Measurements from ENCODE around the gene RECQL5.
"Not testable (repeated sequence)": the region's sequence is repeated elsewhere in the genome, so short reads cannot be mapped to it uniquely, and the experiment has no call there.

RECQL5 gene

GRCh38 chr17:75646638-75646992 lies 20.3 kb downstream of the RECQL5 start:
- DNase-seq = no peak

- no peak for DNase-seq
These were observed 20.9 kb downstream of the RECQL5 start for GRCh38 chr17:75645889-75646637.

GRCh38 chr17:75645501-75645888 lies 21.5 kb downstream of the RECQL5 start:
- DNase-seq = peak; percentile 63

GRCh38 chr17:75643643-75644017 lies 23.3 kb downstream of the RECQL5 start:
- DNase-seq = no peak

GRCh38 chr17:75642784-75643642 lies 23.9 kb downstream of the RECQL5 start:
- DNase-seq = no peak

- DNase-seq = no peak
These were observed 24.7 kb downstream of the RECQL5 start for GRCh38 chr17:75642182-75642783.

- no peak for DNase-seq
These were observed 25.6 kb downstream of the RECQL5 start for GRCh38 chr17:75641343-75641742.

GRCh38 chr17:75640556-75641119 lies 26.3 kb downstream of the RECQL5 start:
- no peak for DNase-seq

GRCh38 chr17:75639771-75640555 lies 27.0 kb downstream of the RECQL5 start:
- no peak for DNase-seq

- no peak for DNase-seq
These were observed 27.6 kb downstream of the RECQL5 start for GRCh38 chr17:75639327-75639726.

GRCh38 chr17:75638893-75639292 lies 28.1 kb downstream of the RECQL5 start:
- DNase-seq = no peak

GRCh38 chr17:75638039-75638438 lies 28.9 kb downstream of the RECQL5 start:
- DNase-seq = not testable (repeated sequence)

- DNase-seq = no peak
These were observed 29.4 kb downstream of the RECQL5 start for GRCh38 chr17:75637551-75637950.

GRCh38 chr17:75637143-75637538 lies 29.8 kb downstream of the RECQL5 start:
- no peak for DNase-seq

- DNase-seq = no peak
These were observed 30.4 kb downstream of the RECQL5 start for GRCh38 chr17:75636381-75637142.

GRCh38 chr17:75635610-75636202 lies 31.2 kb downstream of the RECQL5 start:
- no peak for DNase-seq

- no peak for DNase-seq
These were observed 32.0 kb downstream of the RECQL5 start for GRCh38 chr17:75634754-75635609.

GRCh38 chr17:75634376-75634740 lies 32.6 kb downstream of the RECQL5 start:
- no peak for DNase-seq

GRCh38 chr17:75633486-75634375 lies 33.2 kb downstream of the RECQL5 start:
- DNase-seq = peak; percentile 36

Measured in NCI-H187 treated with DMSO at 0.1 percent for 48 hours (cell line).